ENCODE results near the gene AOPEP.

The AOPEP gene

GRCh38 chr9:95135756-95136155, 409.3 kb downstream of the AOPEP start:
- no peak for TF ChIP-seq ZFX (IDR thresholded peaks at IDR 0.05)
- TF ChIP-seq CTCF (conservative IDR thresholded peaks at IDR 0.05) = no peak
- no peak overlapping the region for H3K27ac ChIP-seq
